Caco-2 (cell line): Measurements from ENCODE around the gene TEKTIP1. TPM values are rescaled to one million over a fixed set of nuclear protein-coding genes. Genes with fewer than 3 reads are reported as not detected.

Experiments used
- BruUV-seq: library from RNA; stranded (reverse); fragments of 400-500 nt; replicated peaks from 2 replicates; lab custom pipeline; 2021; lab: Mats Ljungman, UMichigan
- CTCF ChIA-PET: fragments of 300-600 bp; sonication (Branson Sonifier 250); formaldehyde crosslinking; loops from one replicate; lab custom pipeline; 2022; ENCODE audit warnings: antibody characterized with exemption; lab: Charles Lee
- POLR2A ChIA-PET: fragments of 300-600 bp; sonication (Branson Sonifier 250); formaldehyde crosslinking; loops from one replicate; lab custom pipeline; 2022; ENCODE audit warnings: antibody characterized with exemption; lab: Charles Lee
- DNase-seq, 2 experiments: peaks; one replicate each; pipeline versions ENCODE4 v3.0.0 to v3.0.0-alpha.2; 2020 to 2022
- H3K27me3 ChIP-seq: replicated peaks from 2 replicates; pipeline ENCODE4 v1.6.0; 2011; ENCODE audit warnings: low read length; ENCODE audit not compliant: control insufficient read depth, insufficient read depth
- H3K36me3 ChIP-seq: 2 replicates; pipeline ENCODE4 v1.5.1; 2011; ENCODE audit warnings: low read length; ENCODE audit not compliant: control insufficient read depth, insufficient read depth
- H3K4me1 ChIP-seq: fragments of 250-450 bp; sonication (Bioruptor Pico); 2 replicates; pipeline ENCODE4 v1.5.1; 2020; ENCODE audit warnings: mild to moderate bottlenecking
- H3K4me3 ChIP-seq: 2 replicates; pipeline ENCODE4 v1.5.1; 2011; ENCODE audit warnings: low read depth, mild to moderate bottlenecking, control low read depth, low read length
- H3K9me3 ChIP-seq: fragments of 250-450 bp; sonication (Bioruptor Pico); 2 replicates; pipeline ENCODE4 v1.5.1; 2020; ENCODE audit warnings: mild to moderate bottlenecking, moderate library complexity
- H3K27ac Mint-ChIP-seq: one replicate; pipeline ENCODE4 v1.8.0; 2022; ENCODE audit warnings: mixed read lengths; ENCODE audit not compliant: unreplicated experiment
- H3K27me3 Mint-ChIP-seq: one replicate; pipeline ENCODE4 v1.8.0; 2022; ENCODE audit warnings: mixed read lengths; ENCODE audit not compliant: insufficient read depth, unreplicated experiment
- H3K36me3 Mint-ChIP-seq: one replicate; pipeline ENCODE4 v1.8.0; 2022; ENCODE audit warnings: mild to moderate bottlenecking, mixed read lengths; ENCODE audit not compliant: insufficient read depth, unreplicated experiment
- H3K4me1 Mint-ChIP-seq: one replicate; pipeline ENCODE4 v1.8.0; 2022; ENCODE audit warnings: low read depth, mixed read lengths; ENCODE audit not compliant: unreplicated experiment
- H3K4me3 Mint-ChIP-seq: one replicate; pipeline ENCODE4 v1.8.0; 2022; ENCODE audit warnings: mild to moderate bottlenecking, moderate library complexity, mixed read lengths; ENCODE audit not compliant: unreplicated experiment
- H3K9me3 Mint-ChIP-seq: one replicate; pipeline ENCODE4 v1.8.0; 2022; ENCODE audit warnings: mixed read lengths; ENCODE audit not compliant: unreplicated experiment
- CTCF ChIP-seq, 2 experiments: fragments of 200-600 bp in 1 of 2; IDR thresholded peaks; 1 replicate in 1 of 2; 2 replicates in 1 of 2; pipeline versions ENCODE4 v1.5.1 to v1.8.0; 2011 to 2022; ENCODE audit warnings: antibody characterized with exemption in 1 of 2, control low read depth in 1 of 2, inconsistent platforms in 1 of 2, low read depth in 1 of 2, low read length in 1 of 2, mild to moderate bottlenecking in 1 of 2, moderate library complexity in 1 of 2; ENCODE audit not compliant: insufficient read depth in 1 of 2, severe bottlenecking in 1 of 2, unreplicated experiment in 1 of 2
- intact Hi-C: fragments of 100-400 bp; cut with micrococcal nuclease; formaldehyde crosslinking; loops from one replicate; pipeline ENCODE4 v1.10.0; 2022; ENCODE audit not compliant: unreplicated experiment
- total RNA-seq: library from RNA; stranded (reverse); gene quantifications from 2 replicates; pipeline ENCODE4 v1.2.3, GENCODE V29; 2022

TEKTIP1 gene
- total RNA-seq, 1 experiment from 2014 or later, result 1.5 TPM

DNA sequence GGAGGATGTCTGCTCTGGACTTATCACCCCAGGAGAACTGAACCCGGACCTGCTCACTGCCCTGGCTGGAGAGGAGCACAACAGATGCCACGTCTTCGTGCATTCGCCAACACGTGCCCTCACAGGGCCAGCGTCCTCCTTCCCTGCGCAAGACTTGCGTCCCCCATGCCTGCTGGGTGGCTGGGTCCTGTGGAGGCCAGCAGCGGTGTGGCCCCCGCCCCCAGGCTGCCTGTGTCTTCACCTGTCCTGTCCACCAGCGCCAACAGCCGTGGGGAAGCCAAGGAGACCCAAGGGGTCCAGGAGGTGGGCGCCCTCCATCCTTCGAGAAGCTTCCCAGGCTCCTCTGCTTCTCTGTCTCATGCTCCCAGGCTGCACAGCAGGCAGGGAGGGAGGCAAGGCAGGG, 3.4 kb upstream of the TEKTIP1 start:
- Mint-ChIP-seq H3K9me3 (no peaks in the 10 kb centered on the region), H3K36me3 (peaks cover 64% of the 10 kb centered on the region), H3K4me1 (no peaks in the 10 kb centered on the region), H3K4me3 (no peak overlapping the region), H3K27me3 (no peaks in the 10 kb centered on the region), H3K27ac (no peak overlapping the region)
- no peak overlapping the region for H3K4me3 ChIP-seq
- CTCF ChIA-PET, result interaction anchor here (1.6 kb wide), 1 partner anchor 10 kb away, joined by 5 read pairs; no protein-coding TSS in a partner anchor
- POLR2A ChIA-PET, result no interaction called here
- no peaks in the 10 kb centered on the region for H3K27me3 ChIP-seq
- no peaks in the 10 kb centered on the region for H3K4me1 ChIP-seq
- TF ChIP-seq CTCF (IDR thresholded peaks at IDR 0.05; ENCODE audit: insufficient read depth in 1 of 2, low read depth in 1 of 2, low read length in 1 of 2, severe bottlenecking in 1 of 2, unreplicated experiment in 1 of 2), result no peak
- intact Hi-C loops, result no loop called here
- H3K9me3 ChIP-seq, result no peaks in the 10 kb centered on the region
- no TSS peak for BruUV-seq
- no peak for DNase-seq
- H3K36me3 ChIP-seq, result no peaks in the 10 kb centered on the region

- ChIA-PET CTCF (interaction anchor here (1.6 kb wide), 1 partner anchor 9 kb away, joined by 5 read pairs; no protein-coding TSS in a partner anchor), POLR2A (no interaction called here)
- Mint-ChIP-seq H3K27me3 (no peaks in the 10 kb centered on the region), H3K4me1 (no peaks in the 10 kb centered on the region), H3K4me3 (no peak overlapping the region), H3K36me3 (peaks cover 64% of the 10 kb centered on the region), H3K27ac (no peak overlapping the region), H3K9me3 (no peaks in the 10 kb centered on the region)
- TF ChIP-seq CTCF (IDR thresholded peaks at IDR 0.05; ENCODE audit: insufficient read depth in 1 of 2, low read depth in 1 of 2, low read length in 1 of 2, severe bottlenecking in 1 of 2, unreplicated experiment in 1 of 2), result no peak
- no peak for DNase-seq
- Histone ChIP-seq H3K9me3 (no peaks in the 10 kb centered on the region), H3K4me1 (no peaks in the 10 kb centered on the region), H3K27me3 (no peaks in the 10 kb centered on the region), H3K4me3 (no peak overlapping the region), H3K36me3 (no peaks in the 10 kb centered on the region)
- no TSS peak for BruUV-seq
- intact Hi-C loops, result no loop called here
These were observed 3.0 kb upstream of the TEKTIP1 start for GRCh38 chr19:3535981-3536380.

GRCh38 chr19:3536429-3537100, 2.4 kb upstream of the TEKTIP1 start:
- ChIA-PET CTCF (interaction anchor here (1.6 kb wide), 1 partner anchor 9 kb away, joined by 5 read pairs; no protein-coding TSS in a partner anchor), POLR2A (no interaction called here)
- no peaks in the 10 kb centered on the region for H3K4me1 Mint-ChIP-seq
- H3K27me3 Mint-ChIP-seq, result no peaks in the 10 kb centered on the region
- H3K36me3 Mint-ChIP-seq, result peaks cover 59% of the 10 kb centered on the region
- H3K4me3 Mint-ChIP-seq, result no peak overlapping the region
- H3K9me3 ChIP-seq, result no peaks in the 10 kb centered on the region
- no TSS peak for BruUV-seq
- H3K36me3 ChIP-seq, result no peaks in the 10 kb centered on the region
- no peaks in the 10 kb centered on the region for H3K27me3 ChIP-seq
- no peak for TF ChIP-seq CTCF (IDR thresholded peaks at IDR 0.05; ENCODE audit: insufficient read depth in 1 of 2, low read depth in 1 of 2, low read length in 1 of 2, severe bottlenecking in 1 of 2, unreplicated experiment in 1 of 2)
- H3K27ac Mint-ChIP-seq, result peak overlapping the region; percentile 56
- H3K4me1 ChIP-seq, result no peaks in the 10 kb centered on the region
- no peak overlapping the region for H3K4me3 ChIP-seq
- H3K9me3 Mint-ChIP-seq, result no peaks in the 10 kb centered on the region
- intact Hi-C loops, result no loop called here
- DNase-seq, result no peak
